DOHH2 (cell line): ENCODE results near the gene FBXW4.

Source experiments
- EZH2phosphoT487 ChIP-seq: fragments of 200-600 bp; sonication (generic); IDR thresholded peaks from 2 replicates; pipeline ENCODE4 v1.6.1; 2017; ENCODE audit warnings: borderline replicate concordance, mild to moderate bottlenecking, antibody characterized with exemption, low read length, moderate library complexity, mixed read lengths
- TF ChIP-seq, protein P1 (sequence below): fragments of 200-600 bp; sonication (generic); IDR thresholded peaks from one replicate; pipeline ENCODE4 v1.5.1; 2014; ENCODE audit warnings: antibody characterized with exemption, mild to moderate bottlenecking, low read depth, low read length; ENCODE audit not compliant: poor library complexity, severe bottlenecking

DNA sequence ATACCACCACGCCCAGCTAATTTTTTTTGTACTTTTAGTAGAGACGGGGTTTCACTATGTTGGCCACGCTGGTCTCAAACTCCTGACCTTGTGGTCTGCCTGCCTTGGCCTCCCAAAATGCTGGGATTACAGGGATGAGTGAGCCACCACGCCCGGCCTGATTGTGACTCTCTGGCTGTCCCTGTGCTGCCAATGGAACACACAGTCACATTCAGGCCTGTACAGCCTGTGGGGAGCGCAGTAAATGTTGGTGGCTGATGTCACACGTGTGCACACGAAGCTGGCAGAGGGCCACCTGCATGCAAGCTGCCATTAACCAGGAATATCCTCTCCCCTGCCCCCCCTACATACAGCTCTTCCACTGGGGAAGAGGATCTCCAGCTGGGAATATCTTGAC lies 129.0 kb downstream of the FBXW4 start:
- TF ChIP-seq, protein P1, sequence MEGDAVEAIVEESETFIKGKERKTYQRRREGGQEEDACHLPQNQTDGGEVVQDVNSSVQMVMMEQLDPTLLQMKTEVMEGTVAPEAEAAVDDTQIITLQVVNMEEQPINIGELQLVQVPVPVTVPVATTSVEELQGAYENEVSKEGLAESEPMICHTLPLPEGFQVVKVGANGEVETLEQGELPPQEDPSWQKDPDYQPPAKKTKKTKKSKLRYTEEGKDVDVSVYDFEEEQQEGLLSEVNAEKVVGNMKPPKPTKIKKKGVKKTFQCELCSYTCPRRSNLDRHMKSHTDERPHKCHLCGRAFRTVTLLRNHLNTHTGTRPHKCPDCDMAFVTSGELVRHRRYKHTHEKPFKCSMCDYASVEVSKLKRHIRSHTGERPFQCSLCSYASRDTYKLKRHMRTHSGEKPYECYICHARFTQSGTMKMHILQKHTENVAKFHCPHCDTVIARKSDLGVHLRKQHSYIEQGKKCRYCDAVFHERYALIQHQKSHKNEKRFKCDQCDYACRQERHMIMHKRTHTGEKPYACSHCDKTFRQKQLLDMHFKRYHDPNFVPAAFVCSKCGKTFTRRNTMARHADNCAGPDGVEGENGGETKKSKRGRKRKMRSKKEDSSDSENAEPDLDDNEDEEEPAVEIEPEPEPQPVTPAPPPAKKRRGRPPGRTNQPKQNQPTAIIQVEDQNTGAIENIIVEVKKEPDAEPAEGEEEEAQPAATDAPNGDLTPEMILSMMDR, result no peak
- no peak for TF ChIP-seq EZH2phosphoT487
